ENCODE data around the gene OR52D1.

Gene OR52D1

DNA sequence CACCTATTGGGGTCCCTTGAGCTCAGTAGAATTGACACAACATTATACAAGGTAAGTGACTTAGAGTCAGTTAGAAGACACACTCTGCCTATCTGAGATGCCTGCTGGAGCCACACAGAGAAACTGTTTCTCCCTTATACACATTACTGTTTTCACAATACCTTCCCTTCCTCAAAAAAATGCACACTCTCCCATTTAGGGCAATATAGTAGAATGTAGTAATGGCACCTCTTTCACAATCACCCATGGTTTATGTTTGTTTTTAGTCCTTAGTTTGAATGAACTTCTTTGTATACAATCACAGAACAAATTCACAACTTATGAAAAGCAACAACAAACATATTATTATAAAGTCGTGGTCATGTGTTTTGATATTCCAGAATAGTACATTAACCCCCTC lies 45.6 kb downstream of the OR52D1 start:
- no peak overlapping the region for H3K27ac Mint-ChIP-seq
- H3K9me3 Mint-ChIP-seq = peaks cover 9% of the 10 kb centered on the region
- DNase-seq = no peak
- no peaks in the 10 kb centered on the region for H3K4me1 Mint-ChIP-seq
- TF ChIP-seq, protein P1, sequence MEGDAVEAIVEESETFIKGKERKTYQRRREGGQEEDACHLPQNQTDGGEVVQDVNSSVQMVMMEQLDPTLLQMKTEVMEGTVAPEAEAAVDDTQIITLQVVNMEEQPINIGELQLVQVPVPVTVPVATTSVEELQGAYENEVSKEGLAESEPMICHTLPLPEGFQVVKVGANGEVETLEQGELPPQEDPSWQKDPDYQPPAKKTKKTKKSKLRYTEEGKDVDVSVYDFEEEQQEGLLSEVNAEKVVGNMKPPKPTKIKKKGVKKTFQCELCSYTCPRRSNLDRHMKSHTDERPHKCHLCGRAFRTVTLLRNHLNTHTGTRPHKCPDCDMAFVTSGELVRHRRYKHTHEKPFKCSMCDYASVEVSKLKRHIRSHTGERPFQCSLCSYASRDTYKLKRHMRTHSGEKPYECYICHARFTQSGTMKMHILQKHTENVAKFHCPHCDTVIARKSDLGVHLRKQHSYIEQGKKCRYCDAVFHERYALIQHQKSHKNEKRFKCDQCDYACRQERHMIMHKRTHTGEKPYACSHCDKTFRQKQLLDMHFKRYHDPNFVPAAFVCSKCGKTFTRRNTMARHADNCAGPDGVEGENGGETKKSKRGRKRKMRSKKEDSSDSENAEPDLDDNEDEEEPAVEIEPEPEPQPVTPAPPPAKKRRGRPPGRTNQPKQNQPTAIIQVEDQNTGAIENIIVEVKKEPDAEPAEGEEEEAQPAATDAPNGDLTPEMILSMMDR (IDR thresholded peaks at IDR 0.05) = no peak
- H3K36me3 Mint-ChIP-seq (ENCODE audit: low read depth) = no peaks in the 10 kb centered on the region
- H3K27me3 Mint-ChIP-seq (ENCODE audit: low read depth, poor library complexity) = peaks cover 3% of the 10 kb centered on the region
- H3K4me3 Mint-ChIP-seq = no peak overlapping the region

DNA sequence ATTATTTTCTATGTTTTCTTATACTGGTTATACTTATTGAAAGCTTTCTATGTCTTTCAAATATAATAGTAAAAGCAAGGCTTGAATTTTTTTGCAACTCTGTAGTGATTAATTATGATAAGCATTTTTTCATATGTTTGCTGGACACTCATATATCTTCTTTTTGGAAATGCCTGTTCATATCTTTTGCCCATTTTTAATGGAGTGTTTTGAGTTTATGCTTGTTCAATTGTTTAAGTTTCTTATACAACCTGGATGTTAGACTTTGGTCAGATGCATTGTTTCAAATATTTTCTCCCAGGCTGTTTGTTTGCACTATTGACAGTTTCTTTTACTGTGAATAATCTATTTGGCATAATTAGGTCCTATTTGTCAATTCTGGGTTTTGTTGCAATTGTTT lies 48.0 kb downstream of the OR52D1 start:
- Mint-ChIP-seq H3K4me3 (no peak overlapping the region), H3K4me1 (no peaks in the 10 kb centered on the region), H3K9me3 (peaks cover 9% of the 10 kb centered on the region), H3K27me3 (ENCODE audit: low read depth, poor library complexity) (peaks cover 6% of the 10 kb centered on the region), H3K27ac (no peak overlapping the region), H3K36me3 (ENCODE audit: low read depth) (no peaks in the 10 kb centered on the region)
- DNase-seq = no peak
- TF ChIP-seq, protein P1 (IDR thresholded peaks at IDR 0.05) = no peak

Data from nephron progenitor cell (in vitro differentiated cells).